ENCODE results near the gene BTK. TPM values are rescaled to one million over a fixed set of nuclear protein-coding genes. Genes with fewer than 3 reads are reported as not detected.

BTK gene
- total RNA-seq, 2 donors from 2014 or later, result 1.3 to 2.4 TPM

DNA sequence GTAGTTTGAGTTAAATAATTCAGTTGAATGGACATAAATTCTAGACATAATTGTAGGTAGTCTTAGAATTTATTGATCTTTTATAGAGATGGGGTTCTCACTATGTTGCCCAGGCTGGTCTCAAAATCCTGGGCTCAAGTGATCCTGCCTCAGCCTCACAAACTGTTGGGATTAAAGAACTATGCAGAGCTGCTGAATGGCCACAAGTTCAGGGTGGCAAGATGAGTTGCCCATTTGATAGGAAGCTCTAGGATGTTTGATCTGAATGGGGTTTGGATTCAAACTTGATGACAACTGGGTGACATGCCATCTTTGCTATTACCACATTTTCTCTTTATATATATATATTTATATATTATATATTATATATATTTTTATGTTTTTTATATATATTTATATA lies 8.4 kb upstream of the BTK start:
- Histone ChIP-seq H3K27ac (no peak overlapping the region), H3K4me3 (no peak overlapping the region), H3K27me3 (replicated peaks; ENCODE audit: insufficient read depth) (no peaks in the 10 kb centered on the region), H3K4me1 (replicated peaks) (no peaks in the 10 kb centered on the region), H3K36me3 (no peaks in the 10 kb centered on the region), H3K9me3 (no peaks in the 10 kb centered on the region)
- no peak for TF ChIP-seq POLR2A (IDR thresholded peaks at IDR 0.05)
- DNase-seq (ENCODE audit: low spot score), result no peak
- intact Hi-C loops (cut with DNase I), result no loop called here

DNA sequence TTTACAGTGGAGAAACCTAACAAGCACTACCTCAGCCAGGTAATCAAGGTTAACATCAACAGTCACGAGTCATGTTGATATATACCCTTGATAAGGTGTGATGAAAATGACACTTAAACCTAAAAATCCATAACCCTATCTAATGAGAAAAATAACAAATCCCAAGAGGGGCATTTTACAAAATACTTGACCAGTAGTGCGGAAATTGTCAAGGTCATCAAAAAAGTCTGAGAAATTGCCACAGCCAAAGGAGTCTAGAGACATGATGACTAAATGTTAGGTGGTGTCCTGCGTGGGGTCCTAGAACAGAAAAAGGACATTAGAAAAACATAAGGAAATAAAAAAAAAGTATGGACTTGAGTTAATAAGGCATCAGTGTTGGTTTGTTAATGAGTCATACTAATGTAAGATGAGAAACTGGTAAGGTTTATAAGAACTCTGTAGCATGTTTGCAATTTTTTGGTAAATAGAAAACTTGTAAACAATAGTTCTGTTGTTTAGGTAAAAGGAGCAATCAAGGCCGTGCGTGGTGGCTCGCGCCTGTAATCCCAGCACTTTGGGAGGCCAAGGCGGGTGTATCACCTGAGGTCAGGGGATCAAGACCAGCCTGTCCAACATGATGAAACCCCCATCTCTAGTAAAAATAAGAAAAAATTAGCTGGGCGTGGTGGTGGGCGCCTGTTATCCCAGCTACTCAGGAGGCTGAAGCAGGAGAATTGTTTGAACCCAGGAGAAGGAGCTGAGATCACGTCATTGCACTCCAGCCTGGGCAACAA lies 7.7 kb upstream of the BTK start:
- no peak for DNase-seq (ENCODE audit: low spot score)
- no peaks in the 10 kb centered on the region for H3K36me3 ChIP-seq
- no peaks in the 10 kb centered on the region for H3K9me3 ChIP-seq
- no peaks in the 10 kb centered on the region for H3K4me1 ChIP-seq (replicated peaks)
- H3K4me3 ChIP-seq, result no peak overlapping the region
- WGBS, result 79% methylated on average over 11 of the region's 11 CpGs
- intact Hi-C loops (cut with DNase I), result no loop called here
- no peak overlapping the region for H3K27ac ChIP-seq
- TF ChIP-seq POLR2A (IDR thresholded peaks at IDR 0.05) (no peak), POLR2AphosphoS5 (IDR thresholded peaks at IDR 0.05) (no peak)
- TF ChIP-seq, protein P1, sequence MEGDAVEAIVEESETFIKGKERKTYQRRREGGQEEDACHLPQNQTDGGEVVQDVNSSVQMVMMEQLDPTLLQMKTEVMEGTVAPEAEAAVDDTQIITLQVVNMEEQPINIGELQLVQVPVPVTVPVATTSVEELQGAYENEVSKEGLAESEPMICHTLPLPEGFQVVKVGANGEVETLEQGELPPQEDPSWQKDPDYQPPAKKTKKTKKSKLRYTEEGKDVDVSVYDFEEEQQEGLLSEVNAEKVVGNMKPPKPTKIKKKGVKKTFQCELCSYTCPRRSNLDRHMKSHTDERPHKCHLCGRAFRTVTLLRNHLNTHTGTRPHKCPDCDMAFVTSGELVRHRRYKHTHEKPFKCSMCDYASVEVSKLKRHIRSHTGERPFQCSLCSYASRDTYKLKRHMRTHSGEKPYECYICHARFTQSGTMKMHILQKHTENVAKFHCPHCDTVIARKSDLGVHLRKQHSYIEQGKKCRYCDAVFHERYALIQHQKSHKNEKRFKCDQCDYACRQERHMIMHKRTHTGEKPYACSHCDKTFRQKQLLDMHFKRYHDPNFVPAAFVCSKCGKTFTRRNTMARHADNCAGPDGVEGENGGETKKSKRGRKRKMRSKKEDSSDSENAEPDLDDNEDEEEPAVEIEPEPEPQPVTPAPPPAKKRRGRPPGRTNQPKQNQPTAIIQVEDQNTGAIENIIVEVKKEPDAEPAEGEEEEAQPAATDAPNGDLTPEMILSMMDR (IDR thresholded peaks at IDR 0.05), result no peak
- H3K27me3 ChIP-seq (replicated peaks; ENCODE audit: insufficient read depth), result no peaks in the 10 kb centered on the region

DNA sequence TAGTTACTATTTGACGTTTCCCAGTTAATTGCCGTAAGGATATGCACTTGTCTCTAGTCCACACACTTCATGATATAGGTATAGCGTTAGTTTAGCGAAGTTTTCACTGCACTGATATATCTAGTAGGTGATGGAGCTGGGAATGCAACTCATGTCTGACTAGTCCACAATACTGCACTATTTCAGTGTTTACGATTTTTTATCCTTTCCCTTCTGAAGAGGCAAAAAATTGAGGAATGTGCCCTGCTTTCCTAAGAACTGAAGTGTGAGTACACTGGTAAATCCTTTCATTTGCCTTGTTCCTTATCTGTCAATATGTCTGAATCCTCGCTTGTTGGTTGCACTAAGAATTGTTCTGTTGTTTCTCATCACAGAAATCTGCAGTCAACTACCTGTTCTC lies 5.8 kb upstream of the BTK start:
- TF ChIP-seq POLR2A (IDR thresholded peaks at IDR 0.05) (no peak), POLR2AphosphoS5 (IDR thresholded peaks at IDR 0.05) (no peak)
- TF ChIP-seq, protein P1 (IDR thresholded peaks at IDR 0.05), result no peak
- H3K4me3 ChIP-seq, result peak overlapping the region; percentile 39 to 40
- H3K27me3 ChIP-seq (replicated peaks; ENCODE audit: insufficient read depth), result no peaks in the 10 kb centered on the region
- no peak overlapping the region for H3K27ac ChIP-seq
- H3K36me3 ChIP-seq, result no peaks in the 10 kb centered on the region
- intact Hi-C loops (cut with DNase I), result no loop called here
- no peaks in the 10 kb centered on the region for H3K9me3 ChIP-seq
- H3K4me1 ChIP-seq (replicated peaks), result no peaks in the 10 kb centered on the region
- DNase-seq (ENCODE audit: low spot score), result no peak
- WGBS, result 35% methylated on average over 6 of the region's 6 CpGs

DNA sequence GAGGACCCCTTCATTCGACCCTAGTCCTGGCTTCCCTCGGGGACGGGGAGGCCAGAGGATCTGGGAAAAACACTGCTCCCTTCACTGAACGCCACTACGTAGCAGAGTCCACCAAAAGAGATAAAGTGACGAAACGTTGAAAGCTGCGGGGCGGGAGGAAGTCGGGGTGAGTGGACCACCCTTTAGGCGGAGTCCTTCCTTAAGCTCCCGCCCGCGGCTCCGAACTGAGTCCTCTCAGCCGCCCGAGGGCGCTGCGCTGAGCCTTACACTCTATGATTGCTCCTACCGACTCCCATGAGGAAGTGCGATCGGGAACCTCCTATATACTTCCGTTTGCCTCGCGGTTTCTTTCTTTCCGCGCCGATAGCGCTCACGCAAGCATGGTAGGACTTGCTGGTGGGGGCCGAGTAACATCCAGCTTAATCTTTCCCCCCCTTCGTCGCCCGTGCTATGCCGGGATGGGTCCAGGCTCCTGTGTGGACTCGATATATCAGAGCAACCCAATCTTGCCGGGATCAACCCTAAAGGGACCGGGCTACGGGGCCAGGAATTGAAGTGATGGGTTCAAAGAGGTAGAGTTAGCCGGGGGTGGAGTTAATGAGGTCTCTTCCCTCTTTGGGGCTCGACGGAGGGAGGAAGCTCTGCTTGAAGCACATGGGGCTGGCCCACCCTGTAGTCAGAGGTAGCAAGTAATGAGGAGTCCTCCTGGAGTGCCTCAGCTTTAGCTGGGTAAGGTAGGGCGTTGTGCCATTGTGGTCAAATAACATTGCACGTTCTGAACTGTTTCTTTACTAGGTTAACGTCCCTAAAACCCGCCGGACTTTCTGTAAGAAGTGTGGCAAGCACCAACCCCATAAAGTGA lies 4.9 kb upstream of the BTK start, which contains the start of gene RPL36A:
Gene RPL36A (plus strand): TSS at position 348 of the 862 bp plus-strand sequence. CDS start 33 bp downstream, at position 381.
- Histone ChIP-seq H3K36me3 (no peaks in the 10 kb centered on the region), H3K4me3 (peak within 1 kb of the TSS; percentile 39 to 40), H3K27ac (peak within 1 kb of the TSS; percentile 55 to 71), H3K4me1 (replicated peaks) (no peaks in the 10 kb centered on the region), H3K9me3 (no peaks in the 10 kb centered on the region), H3K27me3 (replicated peaks; ENCODE audit: insufficient read depth) (no peaks in the 10 kb centered on the region)
- intact Hi-C loops (cut with DNase I), result no loop called here
- 1% methylated on average over 33 of the region's 47 CpGs for WGBS
- DNase-seq (ENCODE audit: low spot score), result peak; percentile 77
- TF ChIP-seq POLR2A (IDR thresholded peaks at IDR 0.05), result peak; percentile 52
- TF ChIP-seq, protein P1 (IDR thresholded peaks at IDR 0.05), result peak; percentile 12 to 70 (median 65)
- TF ChIP-seq POLR2AphosphoS5 (IDR thresholded peaks at IDR 0.05), result peak; percentile 91

DNA sequence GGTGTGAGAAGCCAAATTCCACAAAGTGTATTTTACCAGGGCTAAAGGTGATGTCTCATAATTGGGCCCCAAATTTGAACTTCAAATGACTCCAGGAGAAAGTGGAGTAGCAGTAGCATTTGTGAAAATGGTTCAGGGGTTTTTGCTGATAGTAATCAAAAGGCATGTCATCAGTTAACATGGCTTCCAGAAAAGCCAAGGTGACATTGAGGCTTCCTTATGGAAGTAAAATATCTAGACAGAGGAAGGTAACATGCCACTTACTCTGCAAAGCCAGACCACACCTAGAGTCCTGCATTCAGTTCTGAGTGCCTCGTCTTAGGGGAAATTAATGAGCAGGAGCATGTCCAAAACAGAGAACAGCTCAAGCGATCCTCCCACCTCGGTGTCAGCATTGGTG lies 2.6 kb upstream of the BTK start:
- H3K27ac ChIP-seq, result no peak overlapping the region
- DNase-seq (ENCODE audit: low spot score), result no peak
- intact Hi-C loops (cut with DNase I), result no loop called here
- TF ChIP-seq POLR2AphosphoS5 (IDR thresholded peaks at IDR 0.05), result no peak
- no peak for TF ChIP-seq POLR2A (IDR thresholded peaks at IDR 0.05)
- TF ChIP-seq, protein P1 (IDR thresholded peaks at IDR 0.05), result no peak
- no peaks in the 10 kb centered on the region for H3K27me3 ChIP-seq (replicated peaks; ENCODE audit: insufficient read depth)
- H3K4me3 ChIP-seq, result no peak overlapping the region
- no peaks in the 10 kb centered on the region for H3K36me3 ChIP-seq
- no peaks in the 10 kb centered on the region for H3K4me1 ChIP-seq (replicated peaks)
- WGBS, result 82% methylated on average over 2 of the region's 3 CpGs
- H3K9me3 ChIP-seq, result no peaks in the 10 kb centered on the region

Data from prostate gland (tissue), 2 donors.